Osteocyte (in vitro differentiated cells): ENCODE measurements around the gene PRKN. TPM values are rescaled to one million over a fixed set of nuclear protein-coding genes. Genes with fewer than 3 reads are reported as not detected.
"Not testable (repeated sequence)": the region's sequence is repeated elsewhere in the genome, so short reads cannot be mapped to it uniquely, and the experiment has no call there.

Experiments
- DNase-seq: peaks from one replicate; pipeline ENCODE4 v3.0.0; 2021; ENCODE audit warnings: mixed read lengths; ENCODE audit not compliant: unreplicated experiment; ENCODE audit errors: extremely low spot score
- H3K27ac Mint-ChIP-seq: one replicate; pipeline ENCODE4 v1.8.0; 2021; ENCODE audit warnings: mild to moderate bottlenecking, mixed read lengths; ENCODE audit not compliant: unreplicated experiment
- H3K27me3 Mint-ChIP-seq: one replicate; pipeline ENCODE4 v1.8.0; 2021; ENCODE audit warnings: mixed read lengths; ENCODE audit not compliant: unreplicated experiment
- H3K36me3 Mint-ChIP-seq: one replicate; pipeline ENCODE4 v1.8.0; 2021; ENCODE audit warnings: mixed read lengths; ENCODE audit not compliant: unreplicated experiment
- H3K4me1 Mint-ChIP-seq: one replicate; pipeline ENCODE4 v1.8.0; 2021; ENCODE audit warnings: mixed read lengths; ENCODE audit not compliant: unreplicated experiment
- H3K4me3 Mint-ChIP-seq: one replicate; pipeline ENCODE4 v1.8.0; 2021; ENCODE audit warnings: mild to moderate bottlenecking, moderate library complexity, mixed read lengths; ENCODE audit not compliant: unreplicated experiment
- H3K9me3 Mint-ChIP-seq: one replicate; pipeline ENCODE4 v1.8.0; 2021; ENCODE audit warnings: mixed read lengths; ENCODE audit not compliant: unreplicated experiment
- total RNA-seq: library from RNA; stranded (reverse); gene quantifications from 2 replicates; pipeline ENCODE4 v1.2.1, GENCODE V29; 2021
- TF ChIP-seq, protein P1 (sequence below): fragments of 200-600 bp; sonication (generic); IDR thresholded peaks from 2 replicates; pipeline ENCODE4 v1.5.0; 2021; ENCODE audit warnings: antibody characterized with exemption, mild to moderate bottlenecking, moderate library complexity

The PRKN gene
- total RNA-seq, 1 donor from 2014 or later = 13.4 TPM

DNA sequence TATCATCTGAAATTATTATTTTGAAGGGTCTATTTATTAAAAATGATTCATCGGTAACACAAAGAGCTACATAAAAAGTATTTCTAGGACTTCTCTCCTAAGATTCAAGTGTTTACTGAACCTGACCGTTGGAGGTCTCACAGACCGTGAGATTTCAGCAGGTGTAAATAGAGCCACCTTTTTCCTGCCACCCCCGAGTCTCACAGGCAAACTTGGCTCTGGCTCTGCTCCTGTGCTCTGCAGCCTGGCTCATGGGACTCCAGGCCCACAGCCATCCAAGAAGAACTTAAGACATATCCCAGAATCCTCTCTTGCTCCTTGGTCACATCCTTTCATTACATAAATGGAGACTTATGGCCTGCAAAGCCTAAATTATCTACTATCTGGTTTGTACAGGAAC, 1385.9 kb downstream of the PRKN start:
- Mint-ChIP-seq H3K27me3 (no peaks in the 10 kb centered on the region), H3K27ac (no peak overlapping the region), H3K9me3 (no peaks in the 10 kb centered on the region), H3K4me1 (no peaks in the 10 kb centered on the region), H3K4me3 (no peak overlapping the region), H3K36me3 (no peaks in the 10 kb centered on the region)
- DNase-seq = no peak
- TF ChIP-seq, protein P1, sequence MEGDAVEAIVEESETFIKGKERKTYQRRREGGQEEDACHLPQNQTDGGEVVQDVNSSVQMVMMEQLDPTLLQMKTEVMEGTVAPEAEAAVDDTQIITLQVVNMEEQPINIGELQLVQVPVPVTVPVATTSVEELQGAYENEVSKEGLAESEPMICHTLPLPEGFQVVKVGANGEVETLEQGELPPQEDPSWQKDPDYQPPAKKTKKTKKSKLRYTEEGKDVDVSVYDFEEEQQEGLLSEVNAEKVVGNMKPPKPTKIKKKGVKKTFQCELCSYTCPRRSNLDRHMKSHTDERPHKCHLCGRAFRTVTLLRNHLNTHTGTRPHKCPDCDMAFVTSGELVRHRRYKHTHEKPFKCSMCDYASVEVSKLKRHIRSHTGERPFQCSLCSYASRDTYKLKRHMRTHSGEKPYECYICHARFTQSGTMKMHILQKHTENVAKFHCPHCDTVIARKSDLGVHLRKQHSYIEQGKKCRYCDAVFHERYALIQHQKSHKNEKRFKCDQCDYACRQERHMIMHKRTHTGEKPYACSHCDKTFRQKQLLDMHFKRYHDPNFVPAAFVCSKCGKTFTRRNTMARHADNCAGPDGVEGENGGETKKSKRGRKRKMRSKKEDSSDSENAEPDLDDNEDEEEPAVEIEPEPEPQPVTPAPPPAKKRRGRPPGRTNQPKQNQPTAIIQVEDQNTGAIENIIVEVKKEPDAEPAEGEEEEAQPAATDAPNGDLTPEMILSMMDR = no peak

DNA sequence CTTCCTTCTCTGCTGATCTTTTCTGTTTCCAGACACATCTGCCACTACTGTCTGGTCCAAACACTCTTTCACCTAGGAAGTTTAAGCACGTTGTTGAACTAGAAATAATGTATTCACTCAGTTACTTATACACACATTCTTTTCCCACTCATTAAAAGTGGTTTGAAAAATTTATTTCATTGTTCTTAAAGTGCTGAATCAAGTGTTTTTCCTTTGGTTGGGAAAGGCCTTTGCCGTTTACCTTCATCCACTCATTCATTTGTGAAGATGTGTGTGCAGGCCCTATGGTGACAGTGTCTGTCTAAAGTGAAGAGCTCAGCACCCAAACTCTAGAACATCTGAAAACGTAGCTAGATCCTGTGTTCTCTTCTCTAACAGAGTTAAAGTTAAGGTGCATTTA, 1389.6 kb downstream of the PRKN start:
- no peak for DNase-seq
- no peak overlapping the region for H3K27ac Mint-ChIP-seq
- H3K36me3 Mint-ChIP-seq = no peaks in the 10 kb centered on the region
- no peaks in the 10 kb centered on the region for H3K9me3 Mint-ChIP-seq
- no peaks in the 10 kb centered on the region for H3K27me3 Mint-ChIP-seq
- no peaks in the 10 kb centered on the region for H3K4me1 Mint-ChIP-seq
- TF ChIP-seq, protein P1 = no peak
- no peak overlapping the region for H3K4me3 Mint-ChIP-seq

DNA sequence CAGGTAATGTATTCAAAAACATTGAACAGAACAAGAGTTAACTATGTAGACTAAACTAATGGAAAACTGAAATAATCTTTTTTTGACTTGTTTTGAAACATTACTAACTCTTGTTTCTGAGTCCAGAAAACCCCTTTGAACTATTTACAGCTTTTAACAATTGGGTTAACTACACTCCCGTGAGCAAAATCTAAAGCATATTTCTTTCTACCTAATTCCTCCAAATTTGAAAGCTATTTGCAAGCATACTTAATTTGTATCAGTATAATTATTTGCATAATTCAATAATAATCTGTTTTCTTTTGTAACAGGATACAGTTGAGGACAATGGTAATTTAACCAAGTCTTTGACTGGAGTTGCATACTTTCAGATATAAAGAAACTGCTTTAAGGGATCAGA, 1391.1 kb downstream of the PRKN start:
- Mint-ChIP-seq H3K9me3 (no peaks in the 10 kb centered on the region), H3K27ac (no peak overlapping the region), H3K27me3 (no peaks in the 10 kb centered on the region), H3K4me3 (no peak overlapping the region), H3K36me3 (no peaks in the 10 kb centered on the region), H3K4me1 (no peaks in the 10 kb centered on the region)
- DNase-seq = no peak
- TF ChIP-seq, protein P1 = no peak

DNA sequence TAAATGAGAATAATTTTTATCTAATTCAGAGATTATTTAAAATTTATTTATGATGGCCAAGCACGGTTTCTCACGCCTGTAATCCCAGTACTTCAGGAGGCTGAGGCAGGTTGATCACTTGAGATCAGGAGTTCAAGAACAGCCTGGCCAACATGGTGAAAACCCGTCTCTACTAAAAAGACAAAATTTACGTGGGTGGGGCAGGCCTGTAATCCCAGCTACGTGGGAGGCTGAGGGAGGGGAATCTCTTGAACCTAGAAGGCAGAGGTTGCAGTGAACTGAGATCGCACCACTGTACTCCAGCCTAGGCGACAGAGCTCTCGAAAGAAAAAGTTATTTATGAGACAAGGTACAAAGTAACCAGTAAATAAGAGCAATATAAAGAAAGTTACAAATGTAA, 1394.2 kb downstream of the PRKN start:
- Mint-ChIP-seq H3K27me3 (no peaks in the 10 kb centered on the region), H3K9me3 (peaks cover 5% of the 10 kb centered on the region), H3K4me1 (no peaks in the 10 kb centered on the region), H3K36me3 (no peaks in the 10 kb centered on the region), H3K27ac (no peak overlapping the region), H3K4me3 (no peak overlapping the region)
- TF ChIP-seq, protein P1 = no peak
- DNase-seq = no peak

DNA sequence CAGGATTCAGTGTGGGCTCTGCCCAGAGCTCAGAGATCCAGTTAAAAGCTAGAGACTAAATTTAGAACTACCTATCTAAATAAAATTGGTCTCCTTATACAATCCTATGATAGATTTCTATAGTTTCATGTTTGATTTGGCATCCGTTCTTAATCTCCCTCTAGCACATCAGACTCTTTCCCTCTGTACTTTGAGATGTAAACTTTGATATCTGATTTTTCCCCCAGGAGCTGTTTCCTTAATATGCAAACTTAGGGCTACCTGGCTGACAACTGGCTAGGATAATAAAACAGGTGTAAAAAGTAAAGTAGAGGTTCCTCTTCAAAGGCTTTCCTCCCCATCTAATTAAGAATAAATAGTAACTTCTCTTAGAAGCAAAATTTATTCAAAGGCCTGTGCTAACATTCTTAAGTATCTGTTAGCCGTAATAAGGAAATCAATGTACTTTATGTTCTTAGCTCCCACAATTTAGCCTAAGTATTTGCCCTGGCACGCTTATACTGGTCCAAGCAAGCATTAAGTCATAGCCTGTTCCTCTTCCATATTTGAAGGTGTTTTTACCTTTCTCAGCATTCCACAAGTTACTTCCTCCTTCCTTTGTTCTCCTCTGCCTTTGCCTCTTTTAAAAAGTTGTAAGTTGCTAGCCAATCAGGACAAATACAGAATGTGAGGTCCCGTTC, 1396.0 kb downstream of the PRKN start:
- H3K36me3 Mint-ChIP-seq, H3K9me3 Mint-ChIP-seq, H3K27me3 Mint-ChIP-seq, H3K4me1 Mint-ChIP-seq, H3K4me3 Mint-ChIP-seq, H3K27ac Mint-ChIP-seq, DNase-seq: not testable (repeated sequence)
